ENCODE data around the gene IQSEC2. TPM values are rescaled to one million over a fixed set of nuclear protein-coding genes. Genes with fewer than 3 reads are reported as not detected.

The IQSEC2 gene
- total and polyA plus RNA-seq, 9 of the 15 experiments (the other 6 are each of a cell fraction or from before 2014, with no cell fraction given): 2.7 to 41.8 (median 20.1) TPM

GRCh38 chrX:53283099-53283498 lies 1.7 kb upstream of the IQSEC2 start:
- no peaks in the 10 kb centered on the region for H3K9me1 ChIP-seq (ENCODE audit: control insufficient read depth, insufficient read depth, low read length)
- ChIA-PET POLR2A (interaction anchor here (1.2 kb wide), 1 partner anchor 140 kb away, joined by 4 read pairs; the partner anchor contains the start of genes RIBC1 and SMC1A), CTCF (ENCODE audit: low intra/inter-chr PET ratio) (no interaction called here)
- peaks cover 11 to 44% of the 10 kb centered on the region in 2 experiments; a peak in 4 of 5 replicates for H3K4me1 ChIP-seq (replicated peaks in 1 of 2; ENCODE audit: control insufficient read depth in 2 of 2, insufficient read depth in 2 of 2, low read length in 2 of 2)
- DNase-seq (ENCODE audit: extremely low read depth in 1 of 4, low spot score in 3 of 4) (no peak), FAIRE-seq (no peak), ATAC-seq (no peak)
- no peaks in the 10 kb centered on the region for H3K36me3 ChIP-seq (ENCODE audit: control insufficient read depth, insufficient read depth, low read length)
- H3K9me3 ChIP-seq (replicated peaks; ENCODE audit: control insufficient read depth, insufficient read depth, low read depth, low read length): no peaks in the 10 kb centered on the region
- H3K9ac ChIP-seq (ENCODE audit: insufficient read depth in 1 of 2, low read depth in 2 of 2, low read length in 2 of 2): no peak overlapping the region
- H2AFZ ChIP-seq (ENCODE audit: low read depth, low read length): no peak overlapping the region
- 92% methylated on average over 3 of the region's 3 CpGs for WGBS (ENCODE audit: insufficient coverage, low coverage, missing lambda C conversion rate)
- no peaks in the 10 kb centered on the region for H3K27me3 ChIP-seq (ENCODE audit: control insufficient read depth in 2 of 2, insufficient read depth in 2 of 2, low read length in 2 of 2)
- intact Hi-C loops (cut with micrococcal nuclease): no loop called here
- TF ChIP-seq KDM1A (IDR thresholded peaks at IDR 0.05) (0 out of 4 replicates have a peak, but pooled peaks have one; percentile 20 to 25), BDP1 (IDR thresholded peaks at IDR 0.05; ENCODE audit: insufficient read depth, insufficient read length) (no peak), ZBTB40 (IDR thresholded peaks at IDR 0.05) (no peak), ZBTB40 (CRISPR knock-in tag; IDR thresholded peaks at IDR 0.05) (no peak), RBM25 (IDR thresholded peaks at IDR 0.05; ENCODE audit: low read depth, low read length, severe bottlenecking) (peak; percentile 80), BCOR (IDR thresholded peaks at IDR 0.05) (peak; percentile 56; the same call in 1 of the 2 replicates), ZFP36 (IDR thresholded peaks at IDR 0.05; ENCODE audit: low read depth, low read length, partially characterized antibody) (peak; percentile 44)
- no TSS peak for BruUV-seq (replicated peaks)
- no peak overlapping the region for H3K4me2 ChIP-seq (ENCODE audit: insufficient read depth, low read length)
- in situ Hi-C loops (cut with MboI): no loop called here
- no peak overlapping the region for H3K4me3 ChIP-seq
- H3K79me2 ChIP-seq (ENCODE audit: control insufficient read depth, insufficient read depth, low read length): peaks cover 23% of the 10 kb centered on the region
- H4K20me1 ChIP-seq (replicated peaks; ENCODE audit: control insufficient read depth, insufficient read depth, low read length): no peaks in the 10 kb centered on the region
- H3K27ac ChIP-seq (ENCODE audit: extremely low read depth, low read depth, low read length): no peak overlapping the region

Measured in K562 (cell line).